Measurements from ENCODE around the gene PPFIA3. TPM values are rescaled to one million over a fixed set of nuclear protein-coding genes. Genes with fewer than 3 reads are reported as not detected.

Gene PPFIA3
- polyA plus RNA-seq, 2 of the 4 experiments (the other 2 are of a cell fraction) = 3.2 to 7.3 TPM

DNA sequence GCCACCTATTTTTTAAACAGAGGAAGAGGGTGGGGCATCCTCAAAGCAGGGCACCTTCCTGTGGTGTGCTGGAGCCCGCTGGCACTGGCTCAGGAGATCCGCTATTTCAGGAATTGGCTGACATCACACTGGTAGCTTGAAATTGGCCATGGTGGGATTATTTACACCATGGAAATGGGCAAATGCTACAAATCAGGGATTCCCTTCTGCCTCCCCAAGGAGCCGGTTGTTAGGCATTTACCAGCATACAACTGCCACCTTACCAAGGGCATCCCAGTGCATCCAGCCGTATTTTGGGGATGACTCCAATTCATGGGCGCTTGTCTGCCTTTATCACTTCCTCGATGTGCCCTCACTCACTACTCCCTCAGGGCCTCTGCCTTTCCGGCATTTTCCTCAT is 21.6 kb downstream of the PPFIA3 start (continued):
- TF ChIP-seq ESRRA (IDR thresholded peaks at IDR 0.05; ENCODE audit: borderline replicate concordance, low read length) (no peak), TP53 (CRISPR knock-in tag; IDR thresholded peaks at IDR 0.05) (no peak), CEBPB (IDR thresholded peaks at IDR 0.05) (no peak), CHD4 (IDR thresholded peaks at IDR 0.05; ENCODE audit: borderline replicate concordance) (no peak)

DNA sequence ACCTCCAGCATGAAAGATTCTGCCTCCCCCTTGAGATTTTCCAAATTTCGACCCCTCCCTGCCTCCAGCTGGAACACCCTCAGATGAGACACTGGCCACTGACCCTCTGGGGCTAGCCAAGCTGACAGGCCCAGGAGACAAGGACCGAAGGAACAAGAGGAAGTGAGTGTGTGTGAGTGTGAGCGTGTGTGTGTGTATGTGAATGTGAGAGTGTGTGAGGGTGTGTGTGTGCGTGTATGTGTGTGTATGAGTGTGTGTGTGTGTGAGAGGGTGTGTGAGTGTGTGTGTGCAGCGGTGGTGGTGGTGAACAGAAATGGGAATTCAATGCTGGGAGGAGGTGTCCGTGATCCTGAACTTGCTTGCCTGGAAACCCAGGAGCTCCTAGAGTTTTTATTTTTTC is 22.0 kb downstream of the PPFIA3 start:
- DNase-seq (ENCODE audit: low read depth in 1 of 2, low spot score in 1 of 2) = no peak
- no peak for ATAC-seq
- Histone ChIP-seq H3K4me3 (no peak overlapping the region), H3K4me1 (peaks cover 10% of the 10 kb centered on the region), H3K4me2 (no peak overlapping the region), H3K27ac (no peak overlapping the region), H3K9me3 (no peaks in the 10 kb centered on the region)
- CTCF ChIA-PET = interaction anchor here (0.8 to 15.0 kb wide), 6 partner anchors 12 to 68 kb away, joined by 3 to 298 read pairs (median 10); partner anchors contain the start of genes LIN7B and PPFIA3
- FAIRE-seq = no peak
- TF ChIP-seq FOSB (CRISPR knock-in tag; IDR thresholded peaks at IDR 0.05) (no peak), FOSL2 (IDR thresholded peaks at IDR 0.05) (no peak), FOSL2 (CRISPR knock-in tag; IDR thresholded peaks at IDR 0.05) (no peak), CBX8 (IDR thresholded peaks at IDR 0.05) (no peak), RFX5 (IDR thresholded peaks at IDR 0.05) (no peak), KDM5A (IDR thresholded peaks at IDR 0.05) (no peak), RNF2 (IDR thresholded peaks at IDR 0.05; ENCODE audit: borderline replicate concordance, low read depth) (no peak), ZC3H11A (IDR thresholded peaks at IDR 0.05) (no peak), SREBF2 (IDR thresholded peaks at IDR 0.05) (no peak), MAFK (IDR thresholded peaks at IDR 0.05; ENCODE audit: partially characterized antibody) (no peak), HOXA7 (CRISPR knock-in tag; IDR thresholded peaks at IDR 0.05) (no peak), HOXB5 (CRISPR knock-in tag; IDR thresholded peaks at IDR 0.05) (no peak), RCOR1 (IDR thresholded peaks at IDR 0.05; ENCODE audit: low read depth, low read length) (no peak)
- TF ChIP-seq, protein P1, sequence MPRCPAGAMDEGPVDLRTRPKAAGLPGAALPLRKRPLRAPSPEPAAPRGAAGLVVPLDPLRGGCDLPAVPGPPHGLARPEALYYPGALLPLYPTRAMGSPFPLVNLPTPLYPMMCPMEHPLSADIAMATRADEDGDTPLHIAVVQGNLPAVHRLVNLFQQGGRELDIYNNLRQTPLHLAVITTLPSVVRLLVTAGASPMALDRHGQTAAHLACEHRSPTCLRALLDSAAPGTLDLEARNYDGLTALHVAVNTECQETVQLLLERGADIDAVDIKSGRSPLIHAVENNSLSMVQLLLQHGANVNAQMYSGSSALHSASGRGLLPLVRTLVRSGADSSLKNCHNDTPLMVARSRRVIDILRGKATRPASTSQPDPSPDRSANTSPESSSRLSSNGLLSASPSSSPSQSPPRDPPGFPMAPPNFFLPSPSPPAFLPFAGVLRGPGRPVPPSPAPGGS (IDR thresholded peaks at IDR 0.05) = no peak
- TF ChIP-seq, protein P2, sequence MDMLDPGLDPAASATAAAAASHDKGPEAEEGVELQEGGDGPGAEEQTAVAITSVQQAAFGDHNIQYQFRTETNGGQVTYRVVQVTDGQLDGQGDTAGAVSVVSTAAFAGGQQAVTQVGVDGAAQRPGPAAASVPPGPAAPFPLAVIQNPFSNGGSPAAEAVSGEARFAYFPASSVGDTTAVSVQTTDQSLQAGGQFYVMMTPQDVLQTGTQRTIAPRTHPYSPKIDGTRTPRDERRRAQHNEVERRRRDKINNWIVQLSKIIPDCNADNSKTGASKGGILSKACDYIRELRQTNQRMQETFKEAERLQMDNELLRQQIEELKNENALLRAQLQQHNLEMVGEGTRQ (IDR thresholded peaks at IDR 0.05) = no peak
- TF ChIP-seq, protein P3, sequence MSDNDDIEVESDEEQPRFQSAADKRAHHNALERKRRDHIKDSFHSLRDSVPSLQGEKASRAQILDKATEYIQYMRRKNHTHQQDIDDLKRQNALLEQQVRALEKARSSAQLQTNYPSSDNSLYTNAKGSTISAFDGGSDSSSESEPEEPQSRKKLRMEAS (IDR thresholded peaks at IDR 0.05) = no peak
- TF ChIP-seq, protein P4, sequence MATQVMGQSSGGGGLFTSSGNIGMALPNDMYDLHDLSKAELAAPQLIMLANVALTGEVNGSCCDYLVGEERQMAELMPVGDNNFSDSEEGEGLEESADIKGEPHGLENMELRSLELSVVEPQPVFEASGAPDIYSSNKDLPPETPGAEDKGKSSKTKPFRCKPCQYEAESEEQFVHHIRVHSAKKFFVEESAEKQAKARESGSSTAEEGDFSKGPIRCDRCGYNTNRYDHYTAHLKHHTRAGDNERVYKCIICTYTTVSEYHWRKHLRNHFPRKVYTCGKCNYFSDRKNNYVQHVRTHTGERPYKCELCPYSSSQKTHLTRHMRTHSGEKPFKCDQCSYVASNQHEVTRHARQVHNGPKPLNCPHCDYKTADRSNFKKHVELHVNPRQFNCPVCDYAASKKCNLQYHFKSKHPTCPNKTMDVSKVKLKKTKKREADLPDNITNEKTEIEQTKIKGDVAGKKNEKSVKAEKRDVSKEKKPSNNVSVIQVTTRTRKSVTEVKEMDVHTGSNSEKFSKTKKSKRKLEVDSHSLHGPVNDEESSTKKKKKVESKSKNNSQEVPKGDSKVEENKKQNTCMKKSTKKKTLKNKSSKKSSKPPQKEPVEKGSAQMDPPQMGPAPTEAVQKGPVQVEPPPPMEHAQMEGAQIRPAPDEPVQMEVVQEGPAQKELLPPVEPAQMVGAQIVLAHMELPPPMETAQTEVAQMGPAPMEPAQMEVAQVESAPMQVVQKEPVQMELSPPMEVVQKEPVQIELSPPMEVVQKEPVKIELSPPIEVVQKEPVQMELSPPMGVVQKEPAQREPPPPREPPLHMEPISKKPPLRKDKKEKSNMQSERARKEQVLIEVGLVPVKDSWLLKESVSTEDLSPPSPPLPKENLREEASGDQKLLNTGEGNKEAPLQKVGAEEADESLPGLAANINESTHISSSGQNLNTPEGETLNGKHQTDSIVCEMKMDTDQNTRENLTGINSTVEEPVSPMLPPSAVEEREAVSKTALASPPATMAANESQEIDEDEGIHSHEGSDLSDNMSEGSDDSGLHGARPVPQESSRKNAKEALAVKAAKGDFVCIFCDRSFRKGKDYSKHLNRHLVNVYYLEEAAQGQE (IDR thresholded peaks at IDR 0.05) = no peak
- TF ChIP-seq, protein P5, sequence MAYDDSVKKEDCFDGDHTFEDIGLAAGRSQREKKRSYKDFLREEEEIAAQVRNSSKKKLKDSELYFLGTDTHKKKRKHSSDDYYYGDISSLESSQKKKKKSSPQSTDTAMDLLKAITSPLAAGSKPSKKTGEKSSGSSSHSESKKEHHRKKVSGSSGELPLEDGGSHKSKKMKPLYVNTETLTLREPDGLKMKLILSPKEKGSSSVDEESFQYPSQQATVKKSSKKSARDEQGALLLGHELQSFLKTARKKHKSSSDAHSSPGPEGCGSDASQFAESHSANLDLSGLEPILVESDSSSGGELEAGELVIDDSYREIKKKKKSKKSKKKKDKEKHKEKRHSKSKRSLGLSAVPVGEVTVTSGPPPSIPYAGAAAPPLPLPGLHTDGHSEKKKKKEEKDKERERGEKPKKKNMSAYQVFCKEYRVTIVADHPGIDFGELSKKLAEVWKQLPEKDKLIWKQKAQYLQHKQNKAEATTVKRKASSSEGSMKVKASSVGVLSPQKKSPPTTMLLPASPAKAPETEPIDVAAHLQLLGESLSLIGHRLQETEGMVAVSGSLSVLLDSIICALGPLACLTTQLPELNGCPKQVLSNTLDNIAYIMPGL (CRISPR knock-in tag; IDR thresholded peaks at IDR 0.05; ENCODE audit: borderline replicate concordance) = no peak
- POLR2A ChIA-PET = interaction anchor here (0.9 kb wide), 1 partner anchor 13 kb away, joined by 3 read pairs; no protein-coding TSS in a partner anchor
- 77% methylated on average over 6 of the region's 6 CpGs for WGBS (ENCODE audit: missing lambda C conversion rate)
